CD4-positive, alpha-beta T cell treated with Interleukin-15 for 4 hours (primary cell): ENCODE measurements around the gene APBB1IP.
A peak's percentile ranks its signal among the peaks of the same experiment; 100 is the strongest.
"Not testable (repeated sequence)": the region's sequence is repeated elsewhere in the genome, so short reads cannot be mapped to it uniquely, and the experiment has no call there.

Experiments used
- DNase-seq: peaks from one replicate; pipeline ENCODE4 v3.0.0-alpha.2; 2020; ENCODE audit warnings: low spot score

The APBB1IP gene, protein sequence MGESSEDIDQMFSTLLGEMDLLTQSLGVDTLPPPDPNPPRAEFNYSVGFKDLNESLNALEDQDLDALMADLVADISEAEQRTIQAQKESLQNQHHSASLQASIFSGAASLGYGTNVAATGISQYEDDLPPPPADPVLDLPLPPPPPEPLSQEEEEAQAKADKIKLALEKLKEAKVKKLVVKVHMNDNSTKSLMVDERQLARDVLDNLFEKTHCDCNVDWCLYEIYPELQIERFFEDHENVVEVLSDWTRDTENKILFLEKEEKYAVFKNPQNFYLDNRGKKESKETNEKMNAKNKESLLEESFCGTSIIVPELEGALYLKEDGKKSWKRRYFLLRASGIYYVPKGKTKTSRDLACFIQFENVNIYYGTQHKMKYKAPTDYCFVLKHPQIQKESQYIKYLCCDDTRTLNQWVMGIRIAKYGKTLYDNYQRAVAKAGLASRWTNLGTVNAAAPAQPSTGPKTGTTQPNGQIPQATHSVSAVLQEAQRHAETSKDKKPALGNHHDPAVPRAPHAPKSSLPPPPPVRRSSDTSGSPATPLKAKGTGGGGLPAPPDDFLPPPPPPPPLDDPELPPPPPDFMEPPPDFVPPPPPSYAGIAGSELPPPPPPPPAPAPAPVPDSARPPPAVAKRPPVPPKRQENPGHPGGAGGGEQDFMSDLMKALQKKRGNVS

DNA sequence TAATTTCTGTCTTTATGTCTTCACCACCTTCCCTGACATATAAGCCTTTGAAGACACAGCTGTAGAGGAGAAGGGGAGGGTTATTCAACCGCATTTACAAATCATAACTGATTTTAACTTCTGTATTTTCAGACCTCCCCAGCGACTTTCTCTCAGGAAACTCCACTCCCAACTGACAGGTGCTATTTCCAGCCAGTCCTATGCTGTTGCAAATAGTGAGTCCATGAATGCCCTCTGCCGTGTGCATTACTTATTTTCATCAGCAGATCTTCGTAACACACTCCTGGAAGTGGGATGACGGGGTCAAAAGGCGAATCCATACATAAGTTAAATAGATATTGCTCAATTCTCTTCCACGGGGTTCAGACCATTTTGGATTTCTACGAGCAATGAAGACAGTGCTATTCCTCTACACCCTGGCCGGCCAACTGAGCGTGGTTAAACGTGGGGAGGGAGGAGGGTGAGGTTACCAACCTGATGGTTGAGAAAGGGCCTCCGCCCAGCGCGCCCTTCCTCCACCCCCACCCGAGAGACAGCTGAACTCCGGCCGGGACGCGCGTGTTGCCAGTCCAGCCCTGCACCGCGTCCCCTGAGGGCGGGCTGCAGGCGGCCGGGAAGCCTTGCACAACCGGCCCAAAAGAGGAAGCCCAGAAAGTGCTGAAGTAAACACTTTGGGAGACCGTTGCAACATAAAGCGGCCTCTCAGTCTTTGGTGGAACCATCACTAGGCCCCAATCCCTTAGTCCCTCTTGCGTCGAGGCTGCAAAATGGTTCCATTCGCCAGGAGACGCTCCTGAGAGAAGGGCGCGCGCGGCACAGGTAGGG, at the start of gene APBB1IP:
Gene APBB1IP, plus strand, starts transcription at position 705 of the 825 bp plus-strand sequence. CDS start 53,986 bp downstream, outside the sequence.
- DNase-seq, result peak; percentile 51

DNA sequence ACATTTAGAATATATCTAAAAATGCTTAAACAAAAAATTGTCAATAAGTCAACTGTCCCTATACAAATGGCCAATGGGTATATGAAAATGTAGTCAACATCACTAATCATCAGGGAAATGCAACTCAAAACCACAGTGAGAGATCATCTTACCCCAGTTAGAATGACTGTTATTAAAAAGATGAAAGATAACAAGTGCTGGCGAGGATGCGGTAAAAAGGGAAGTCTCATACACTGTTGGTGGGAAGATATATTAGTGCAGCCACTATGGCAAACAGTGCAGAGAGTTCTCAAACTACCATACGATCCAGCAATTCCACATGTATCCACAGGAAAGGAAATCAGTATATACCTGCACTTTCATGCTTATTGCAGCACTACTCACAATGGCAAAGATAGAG, 48.6 kb upstream of the APBB1IP start:
- no peak for DNase-seq

DNA sequence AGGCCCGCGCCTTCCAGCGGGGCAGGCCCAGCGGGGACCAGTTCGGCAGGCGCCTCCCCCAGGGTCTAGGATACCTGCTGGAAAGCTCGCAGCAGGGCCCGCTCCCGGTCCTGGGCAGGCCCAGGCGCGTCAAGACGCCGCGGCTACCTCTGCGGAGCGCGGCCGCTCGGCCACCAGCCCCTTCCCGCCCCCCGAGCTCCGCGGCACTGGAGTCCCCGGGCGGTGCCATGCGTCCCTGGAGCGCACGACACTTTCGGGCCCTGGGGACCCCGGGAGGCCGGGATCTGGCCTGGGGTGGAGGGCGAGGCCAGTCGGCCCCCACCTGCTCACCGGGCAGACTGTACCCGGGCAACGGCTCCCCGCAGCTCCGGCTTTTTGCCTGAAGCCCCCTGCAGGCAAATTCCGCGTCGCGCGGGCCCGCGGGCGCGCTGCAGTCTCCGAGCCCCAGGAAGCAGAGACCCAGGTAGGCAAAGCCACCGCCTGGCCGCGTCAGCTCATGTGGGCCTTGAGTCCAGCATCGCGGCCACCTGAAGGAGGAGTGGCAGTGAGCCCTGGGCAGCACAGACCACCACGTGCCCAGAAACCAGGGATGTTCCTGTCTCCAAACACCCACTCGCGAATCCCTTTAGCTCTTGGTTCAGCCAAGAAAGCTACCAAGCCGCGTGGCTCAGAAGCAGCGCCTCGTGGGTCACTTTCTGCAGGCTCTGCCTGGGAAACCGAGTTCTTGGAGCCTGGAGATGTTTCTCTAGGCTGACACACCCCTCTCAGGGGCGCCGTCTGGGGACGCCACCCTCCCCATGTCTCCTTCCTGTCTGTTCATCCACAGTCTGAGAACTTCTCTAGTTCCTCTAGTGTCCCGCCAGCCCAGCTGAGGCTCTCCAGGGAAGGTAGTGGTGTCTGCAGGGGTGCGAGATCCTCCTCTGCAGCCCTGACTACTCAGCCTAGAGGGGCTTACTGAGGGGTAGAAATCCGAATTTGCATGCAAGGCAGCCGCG, 46.1 kb upstream of the APBB1IP start:
- DNase-seq, result no peak

DNA sequence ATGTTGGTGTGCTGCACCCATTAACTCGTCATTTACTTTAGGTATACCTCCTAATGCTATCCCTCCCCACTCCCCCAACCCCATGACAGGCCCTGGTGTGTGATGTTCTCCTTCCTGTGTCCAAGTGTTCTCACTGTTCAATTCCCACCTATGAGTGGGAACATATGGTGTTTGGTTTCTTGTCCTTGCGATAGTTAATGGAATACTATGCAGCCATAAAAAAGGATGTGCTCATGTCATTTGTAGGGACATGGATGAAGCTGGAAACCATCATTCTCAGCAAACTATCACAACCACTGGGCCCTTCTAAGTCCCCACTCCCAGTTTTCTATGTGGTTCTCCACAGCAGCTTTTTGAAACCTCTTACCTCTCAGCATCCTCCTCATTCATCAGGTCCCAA, 39.8 kb upstream of the APBB1IP start:
- DNase-seq, result not testable (repeated sequence)

DNA sequence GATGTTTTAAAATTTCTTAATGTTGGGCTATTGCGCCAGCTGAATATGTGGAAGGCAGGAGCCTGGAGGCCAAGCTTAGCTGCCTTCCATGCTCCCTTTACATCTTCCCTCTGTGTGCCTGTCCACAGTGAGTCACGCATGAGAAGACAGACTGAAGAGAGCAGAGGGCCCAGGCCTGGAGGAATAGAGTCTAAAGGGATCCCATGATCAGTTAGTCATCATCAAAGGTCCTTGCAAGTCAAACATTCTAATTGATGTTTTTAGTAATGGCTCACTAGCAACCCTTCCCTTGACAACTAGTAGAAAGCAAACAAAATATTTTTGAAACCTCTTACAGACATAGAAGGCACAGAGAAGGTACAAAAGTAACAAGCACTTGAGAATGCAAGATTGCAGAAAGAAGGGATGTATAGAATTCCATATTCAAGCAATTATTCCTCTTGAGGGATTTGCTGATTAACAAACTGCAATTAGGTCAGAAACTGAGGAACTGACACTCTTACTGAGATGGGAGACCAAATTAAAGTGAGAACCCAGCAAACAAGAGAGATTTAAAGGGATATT, 30.7 kb upstream of the APBB1IP start:
- DNase-seq, result peak; percentile 11

DNA sequence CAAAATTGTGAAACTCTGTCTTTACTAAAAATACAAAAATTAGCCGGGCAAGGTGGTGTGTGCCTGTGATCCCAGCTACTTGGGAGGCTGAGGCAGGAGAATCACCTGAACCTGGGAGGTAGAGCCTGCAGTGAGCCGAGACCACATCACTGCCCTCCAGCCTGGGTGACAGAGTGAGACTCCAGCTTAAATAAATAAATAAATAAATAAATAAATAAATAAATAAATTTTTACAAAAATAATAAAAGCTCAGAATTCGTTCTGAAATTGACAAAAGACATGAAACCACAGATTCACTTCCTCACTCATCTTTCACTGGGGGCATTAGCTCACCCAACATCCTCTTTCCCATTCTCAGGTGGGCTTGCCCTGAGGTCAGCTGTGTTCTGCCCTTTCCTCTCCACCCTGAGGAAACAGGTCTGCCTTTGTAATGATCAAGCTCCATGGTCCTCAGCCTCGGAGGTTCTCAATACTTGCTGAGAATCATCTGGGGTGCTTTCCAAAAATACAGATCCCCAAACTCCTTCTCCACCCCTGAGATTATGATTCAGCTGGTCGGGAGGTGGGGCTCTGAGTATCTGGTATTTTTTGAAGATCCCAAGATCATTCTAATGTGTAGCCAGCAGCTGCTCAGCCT, 29.2 kb upstream of the APBB1IP start:
- no peak for DNase-seq

DNA sequence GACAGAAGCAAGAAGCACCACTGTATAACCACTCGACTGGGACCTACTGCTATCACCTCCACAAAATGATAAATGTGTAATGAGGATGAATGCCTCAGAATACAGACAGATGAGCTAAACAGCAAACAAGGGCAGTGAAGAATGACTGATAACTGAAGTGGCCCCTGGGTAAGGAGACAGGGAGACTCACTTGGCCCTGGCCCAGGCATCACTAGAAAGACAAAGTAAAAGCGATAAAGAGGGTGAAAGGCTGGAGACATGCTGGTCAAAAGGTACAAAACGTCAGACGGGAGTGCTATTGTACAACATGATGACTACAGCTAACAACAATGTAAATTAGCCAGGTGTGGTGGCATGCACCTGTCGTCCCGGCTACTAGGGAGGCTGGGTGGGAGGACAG, 27.8 kb upstream of the APBB1IP start:
- DNase-seq, result no peak

DNA sequence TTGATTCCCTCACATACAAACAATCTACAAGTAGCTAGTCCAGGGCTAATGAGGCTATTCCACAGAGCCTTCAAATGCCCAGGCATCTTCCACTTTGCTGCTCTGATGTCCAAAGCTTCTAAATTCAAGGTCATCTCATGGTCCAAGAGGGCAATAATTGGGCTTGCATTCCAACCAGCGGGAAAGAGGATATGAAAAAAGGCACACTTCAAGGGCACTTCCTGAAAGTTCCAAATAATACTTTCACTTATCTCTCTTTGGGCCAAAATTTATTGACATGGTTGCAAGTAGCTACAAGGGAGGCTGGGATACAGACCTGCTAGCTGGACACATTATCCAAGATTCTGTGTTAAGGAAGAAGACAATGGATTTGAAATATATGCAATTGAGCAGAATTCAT, 25.2 kb upstream of the APBB1IP start:
- no peak for DNase-seq

DNA sequence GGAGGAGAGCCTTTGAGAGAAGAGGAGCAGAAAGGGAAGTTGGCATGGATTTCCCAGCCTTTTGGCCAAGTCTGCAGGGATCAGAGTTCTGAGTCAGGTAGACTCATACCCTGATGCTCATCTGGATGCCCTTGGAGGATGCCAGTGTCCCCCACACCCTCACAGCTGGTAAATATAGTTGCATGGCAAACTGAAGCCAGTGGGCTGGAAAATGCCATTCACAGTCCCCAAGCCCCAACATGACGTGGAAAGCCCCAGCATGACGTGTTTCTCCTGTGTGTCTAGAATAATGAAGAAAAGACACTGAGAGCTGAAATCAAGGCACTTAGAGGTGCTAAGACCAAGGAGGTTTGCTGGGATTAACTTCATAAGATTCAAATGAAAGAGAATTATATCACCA, 24.8 kb upstream of the APBB1IP start:
- no peak for DNase-seq

DNA sequence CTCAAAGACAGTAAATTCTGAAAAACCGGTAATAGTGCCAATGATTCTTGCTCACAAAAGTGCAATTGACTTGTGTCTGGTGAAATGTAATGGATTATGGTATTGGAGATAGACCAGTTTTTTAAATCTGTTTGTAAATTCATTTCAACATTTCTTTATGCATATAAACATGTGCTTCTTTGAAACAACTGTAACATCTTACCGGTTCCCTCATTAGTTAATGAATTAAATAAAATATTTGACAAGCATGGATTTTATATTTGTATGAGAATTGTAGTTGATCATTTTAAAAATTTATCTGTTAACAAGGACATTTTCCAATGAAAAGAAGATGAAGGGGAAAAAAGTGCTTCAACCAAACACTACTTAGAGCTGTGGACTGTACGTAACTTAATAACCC, 21.0 kb upstream of the APBB1IP start:
- DNase-seq, result no peak

DNA sequence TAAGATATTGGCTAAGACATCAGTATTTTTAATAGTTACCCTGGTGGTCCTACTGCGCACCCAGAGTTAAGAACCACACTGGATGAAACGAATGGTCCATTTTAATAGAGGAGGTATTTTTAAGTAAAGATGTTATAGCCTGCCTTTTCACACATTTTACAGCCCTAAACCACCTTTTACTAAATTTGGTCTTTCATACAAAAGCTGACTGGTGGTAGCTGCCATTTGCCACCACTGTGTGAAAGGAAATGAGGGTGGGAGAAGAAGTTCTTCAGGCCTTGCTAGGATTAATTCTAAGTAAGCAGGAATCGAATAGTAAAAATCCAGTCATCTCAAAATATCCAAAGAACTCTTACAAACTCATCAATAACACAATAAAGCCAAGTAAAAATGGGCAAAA, 15.2 kb upstream of the APBB1IP start:
- no peak for DNase-seq

DNA sequence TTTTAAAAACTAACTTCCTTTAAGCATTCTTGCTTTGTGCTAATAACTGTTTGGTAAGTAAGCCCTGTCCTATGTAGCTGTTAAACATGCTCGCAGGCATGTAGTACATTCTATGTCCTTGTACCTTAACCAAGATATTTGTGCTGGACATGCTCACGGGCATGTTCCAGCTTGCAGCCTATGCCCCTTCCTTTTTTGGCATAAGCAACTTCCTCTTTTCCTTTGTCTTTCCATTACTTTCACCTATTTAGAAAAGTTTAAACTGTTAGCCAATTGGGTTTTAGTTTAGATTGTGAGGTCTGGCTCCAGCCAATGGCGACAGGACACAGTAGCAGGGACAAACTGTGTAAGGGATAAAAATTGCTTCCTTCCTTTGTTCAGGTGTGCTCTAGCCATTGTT, 14.4 kb upstream of the APBB1IP start:
- no peak for DNase-seq

DNA sequence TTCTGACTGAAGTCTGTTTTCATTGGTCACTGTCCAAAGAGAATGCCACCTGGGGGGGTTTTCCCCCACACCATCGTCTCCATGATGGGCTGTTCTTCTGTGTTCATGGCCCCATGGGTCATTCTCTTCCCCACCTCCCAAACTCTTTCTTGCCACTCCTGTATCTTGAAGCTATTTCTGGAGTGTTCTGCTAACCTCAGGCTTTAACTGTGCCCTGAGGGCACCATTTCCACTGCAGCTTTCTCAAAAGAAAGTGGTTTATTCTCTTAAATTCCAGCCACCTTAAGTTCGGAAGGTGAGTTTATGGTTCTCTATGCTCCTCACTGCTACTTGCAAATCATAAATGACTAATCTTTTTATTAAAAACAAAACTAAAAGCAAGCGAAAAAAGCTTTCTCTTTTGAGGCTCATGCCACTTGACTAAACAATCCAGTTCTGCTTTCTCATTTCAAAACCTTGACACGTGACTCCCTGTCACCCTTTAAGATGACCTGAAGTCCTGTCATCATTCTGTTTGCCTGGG, 7.4 kb upstream of the APBB1IP start:
- DNase-seq, result peak; percentile 66

DNA sequence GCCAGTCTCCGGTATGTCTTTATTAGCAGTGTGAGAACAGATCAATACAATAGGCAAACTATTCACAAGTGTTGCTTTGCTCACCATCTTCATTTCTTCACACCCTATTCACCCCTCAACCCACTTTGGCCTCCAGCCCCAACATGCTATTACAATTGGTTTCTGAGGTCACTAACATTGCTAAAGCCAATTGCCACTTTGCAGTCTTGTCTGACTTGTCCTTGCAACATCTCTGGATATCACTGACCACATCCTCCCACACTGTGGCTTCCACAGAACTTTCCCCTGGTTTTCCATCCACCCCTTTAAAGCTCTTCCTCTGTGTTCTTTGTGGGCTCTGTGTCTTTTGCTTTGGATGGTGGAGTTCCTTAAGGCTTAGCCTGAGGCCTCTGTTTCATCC, 5.2 kb upstream of the APBB1IP start:
- DNase-seq, result no peak

DNA sequence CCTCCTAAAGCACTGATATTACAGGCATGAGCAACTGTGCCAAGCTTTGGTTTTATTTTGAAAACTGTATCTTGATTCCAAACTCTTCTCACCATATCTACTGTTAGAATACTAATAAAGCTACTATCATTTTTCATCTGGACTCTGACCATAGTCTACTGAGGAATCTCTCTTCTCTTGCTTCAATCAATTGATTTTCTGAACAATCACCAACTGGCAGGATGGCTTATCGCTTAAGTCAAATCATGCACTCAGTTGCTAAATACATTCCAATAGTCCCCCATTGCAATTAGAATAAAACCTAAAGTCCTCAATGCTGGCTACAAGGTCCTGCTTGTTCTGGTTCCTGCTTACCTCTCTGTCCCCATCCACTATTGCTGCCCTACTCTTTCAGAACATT, 2.3 kb upstream of the APBB1IP start:
- DNase-seq, result no peak

DNA sequence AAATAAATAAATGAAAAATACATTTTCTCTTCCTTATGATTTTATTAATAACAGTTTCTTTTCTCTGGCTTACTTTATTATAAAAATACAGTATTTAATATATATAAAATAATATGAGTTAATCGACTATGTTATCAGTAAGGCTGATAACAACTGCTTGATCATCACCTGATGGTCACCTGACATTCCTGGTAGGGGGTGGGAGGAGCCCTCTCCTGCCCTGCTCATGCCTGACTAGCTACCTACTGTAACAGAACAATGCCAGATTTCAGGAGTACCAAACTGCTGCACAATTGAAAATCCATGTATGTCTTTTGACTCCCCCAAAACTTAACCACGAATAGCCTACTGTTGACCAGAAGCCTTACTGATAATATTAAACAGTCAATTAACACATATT, 1.3 kb upstream of the APBB1IP start:
- DNase-seq, result no peak

DNA sequence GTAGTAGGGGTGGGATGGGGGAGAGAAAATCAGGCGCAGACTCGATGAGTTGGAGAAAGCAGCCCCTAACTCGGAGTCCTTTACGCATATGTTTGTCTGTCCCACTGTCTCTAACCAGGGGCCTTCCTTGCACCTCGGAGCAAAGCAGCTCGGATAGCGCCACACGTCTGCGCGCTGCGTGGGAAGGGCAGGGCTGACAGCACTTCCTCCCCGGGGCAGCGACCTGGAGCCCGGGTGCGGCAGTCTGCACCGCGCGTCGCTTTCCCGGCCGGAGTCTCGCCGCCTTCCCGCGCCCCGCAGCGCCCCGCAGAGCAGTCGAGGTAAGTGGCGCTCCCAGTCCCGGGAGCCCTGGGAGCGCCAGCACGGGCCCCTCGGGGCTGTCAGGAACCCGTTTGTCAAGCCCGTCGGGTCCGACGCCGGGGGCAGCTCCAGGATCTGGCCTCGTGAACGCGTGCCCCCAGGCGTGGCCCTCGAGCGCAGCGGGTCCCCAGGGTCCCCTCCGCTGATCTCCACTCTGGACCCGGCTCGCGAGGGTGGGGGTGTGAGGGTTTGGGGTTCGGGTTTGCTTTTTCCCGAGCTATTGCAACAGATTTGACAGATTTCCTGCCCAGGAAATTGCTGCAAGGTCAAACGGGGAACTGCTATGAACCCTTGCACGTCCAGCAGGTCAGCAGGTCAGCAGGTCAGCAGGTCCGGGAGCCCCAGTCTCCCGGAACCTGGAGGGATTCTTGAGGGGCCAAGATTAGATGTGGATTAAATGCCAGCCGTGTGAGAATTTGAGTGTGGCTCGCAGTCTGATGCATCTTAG, 597 bp downstream of the APBB1IP start:
- DNase-seq, result peak; percentile 68

DNA sequence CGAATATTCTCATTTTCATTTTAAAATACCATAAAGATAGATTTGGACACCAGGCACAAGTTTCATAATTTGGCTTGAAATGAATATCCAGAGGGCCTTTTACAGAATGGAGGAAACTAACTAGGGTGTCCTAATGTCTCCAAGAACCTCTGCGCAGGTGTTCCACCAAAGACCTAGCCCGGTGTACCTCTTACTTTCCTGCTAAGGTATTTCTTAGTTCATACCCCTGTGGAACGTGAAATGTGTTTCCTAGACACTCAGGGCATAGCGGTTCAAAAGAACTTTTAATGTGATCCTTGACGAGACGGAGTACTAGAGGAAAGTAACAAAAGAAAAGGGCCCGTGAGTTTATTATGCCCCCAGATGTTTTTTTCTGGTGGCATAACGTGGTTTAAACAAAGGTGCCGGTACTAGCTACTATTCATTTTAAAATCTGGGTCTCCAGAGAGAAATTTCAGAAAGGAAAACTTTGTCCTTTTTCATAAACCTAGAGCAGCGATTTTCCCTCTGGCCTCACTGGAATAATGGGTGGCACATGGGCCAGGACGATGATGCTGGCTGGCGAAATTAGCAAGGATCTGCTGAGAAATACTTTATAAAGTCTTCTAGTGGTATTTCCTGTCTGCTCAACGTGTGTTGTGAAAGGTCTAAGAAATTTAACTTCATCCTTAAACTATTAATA, 1.4 kb downstream of the APBB1IP start:
- DNase-seq, result peak; percentile 15

DNA sequence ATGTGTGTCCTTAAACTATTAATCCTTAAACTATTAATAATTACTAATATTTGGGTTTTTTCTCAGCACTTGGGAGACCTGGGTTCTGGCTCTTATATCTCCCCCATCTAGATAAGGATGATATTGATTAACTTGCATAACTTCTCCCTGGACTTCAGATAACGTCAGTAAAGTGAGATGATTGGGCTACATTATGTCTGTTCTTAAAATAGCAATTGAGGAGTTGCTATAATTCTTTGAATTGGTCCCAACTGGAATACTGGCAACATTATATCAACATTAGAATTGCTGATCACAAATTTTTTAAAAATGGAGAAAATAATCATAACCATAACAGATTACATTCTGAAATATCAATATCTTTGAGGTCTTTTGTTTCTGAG, 1.9 kb downstream of the APBB1IP start:
- no peak for DNase-seq
